IMR-90 (cell line): ENCODE results near the gene EVI2A. TPM values are rescaled to one million over a fixed set of nuclear protein-coding genes. Genes with fewer than 3 reads are reported as not detected.

ENCODE experiments used
- ATAC-seq: fragments of 200-7000 bp; cut with Tn5 transposase; 2 replicates; pipeline ENCODE4 v1.9.1; 2020; ENCODE audit warnings: low read depth, mild to moderate bottlenecking, moderate library complexity
- BruUV-seq: library from RNA; stranded (reverse); fragments of 400-500 nt; replicated peaks from 2 replicates; lab custom pipeline; 2021; lab: Mats Ljungman, UMichigan
- CTCF ChIA-PET: fragments of 300-600 bp; formaldehyde crosslinking; extraction: SDS; loops from one replicate; lab custom pipeline; 2021; ENCODE audit warnings: antibody characterized with exemption; lab: Yijun Ruan, JAX
- POLR2A ChIA-PET: fragments of 300-600 bp; sonication (Branson Sonifier 250); formaldehyde crosslinking; loops from one replicate; lab custom pipeline; 2022; ENCODE audit warnings: antibody characterized with exemption; ENCODE audit not compliant: unreplicated experiment; lab: Charles Lee
- DNase-seq: peaks from one replicate; pipeline ENCODE4 v3.0.0; 2013
- H2AFZ ChIP-seq: replicated peaks from 2 replicates; pipeline ENCODE3; 2013; ENCODE audit warnings: low read length, mild to moderate bottlenecking; ENCODE audit not compliant: poor library complexity
- H2AK5ac ChIP-seq: 2 replicates; pipeline ENCODE4 v1.6.1; 2013; ENCODE audit warnings: low read depth, low read length, inconsistent platforms
- H2AK9ac ChIP-seq: replicated peaks from 2 replicates; pipeline ENCODE3; 2013; ENCODE audit warnings: mild to moderate bottlenecking, low read depth, low read length, moderate library complexity; ENCODE audit not compliant: poor library complexity
- H2BK120ac ChIP-seq: 2 replicates; pipeline ENCODE4 v1.6.1; 2013; ENCODE audit warnings: low read depth, low read length, inconsistent platforms
- H2BK15ac ChIP-seq: 3 replicates; pipeline ENCODE4 v1.6.1; 2013; ENCODE audit warnings: low read depth, low read length, inconsistent platforms
- H2BK20ac ChIP-seq: 2 replicates; pipeline ENCODE4 v1.6.1; 2013; ENCODE audit warnings: low read depth, mild to moderate bottlenecking, inconsistent platforms, low read length, moderate library complexity
- H2BK5ac ChIP-seq: 2 replicates; pipeline ENCODE4 v1.6.1; 2013; ENCODE audit warnings: mild to moderate bottlenecking, low read depth, low read length, inconsistent platforms; ENCODE audit not compliant: poor library complexity, severe bottlenecking
- H3K14ac ChIP-seq: replicated peaks from 2 replicates; pipeline ENCODE4 v1.6.1; 2013; ENCODE audit warnings: low read depth, low read length, inconsistent platforms
- H3K18ac ChIP-seq: 2 replicates; pipeline ENCODE4 v1.6.1; 2013; ENCODE audit warnings: low read depth, low read length, control low read depth
- H3K23ac ChIP-seq: 2 replicates; pipeline ENCODE4 v1.6.1; 2013; ENCODE audit warnings: low read depth, low read length, inconsistent platforms
- H3K27ac ChIP-seq: 2 replicates; pipeline ENCODE4 v1.5.1; 2013; ENCODE audit warnings: mild to moderate bottlenecking, control low read depth, low read length; ENCODE audit not compliant: insufficient read depth
- H3K27me3 ChIP-seq: 2 replicates; pipeline ENCODE4 v1.6.1; 2013; ENCODE audit warnings: low read length; ENCODE audit not compliant: control insufficient read depth, insufficient read depth
- H3K36me3 ChIP-seq: 2 replicates; pipeline ENCODE4 v1.6.1; 2013; ENCODE audit warnings: low read length, mixed read lengths; ENCODE audit not compliant: control insufficient read depth, insufficient read depth
- H3K4ac ChIP-seq: 2 replicates; pipeline ENCODE4 v1.6.1; 2013; ENCODE audit warnings: low read depth, low read length, inconsistent platforms
- H3K4me1 ChIP-seq: 2 replicates; pipeline ENCODE4 v1.6.1; 2013; ENCODE audit warnings: low read length, mixed read lengths; ENCODE audit not compliant: control insufficient read depth, insufficient read depth
- H3K4me2 ChIP-seq: 2 replicates; pipeline ENCODE4 v1.6.1; 2013; ENCODE audit warnings: low read depth, mild to moderate bottlenecking, control low read depth, low read length, moderate library complexity
- H3K4me3 ChIP-seq: 2 replicates; pipeline ENCODE4 v1.5.1; 2013; ENCODE audit warnings: low read depth, mild to moderate bottlenecking, control low read depth, low read length, moderate library complexity; ENCODE audit not compliant: insufficient read depth
- H3K56ac ChIP-seq: 2 replicates; pipeline ENCODE4 v1.6.1; 2013; ENCODE audit warnings: low read length, inconsistent platforms; ENCODE audit not compliant: insufficient read depth; ENCODE audit errors: extremely low read depth
- H3K79me1 ChIP-seq, 2 experiments: 2 replicates each; pipeline ENCODE4 v1.6.1; 2013; ENCODE audit warnings: low read length in 2 of 2, inconsistent platforms in 1 of 2, low read depth in 1 of 2
- H3K9ac ChIP-seq: 2 replicates; pipeline ENCODE4 v1.6.1; 2013; ENCODE audit warnings: low read depth, low read length, control low read depth
- H3K9me1 ChIP-seq: 2 replicates; pipeline ENCODE4 v1.6.1; 2013; ENCODE audit warnings: low read length, inconsistent platforms; ENCODE audit not compliant: insufficient read depth
- H3K9me3 ChIP-seq: 2 replicates; pipeline ENCODE4 v1.6.1; 2013; ENCODE audit warnings: low read length; ENCODE audit not compliant: control insufficient read depth, insufficient read depth
- H4K20me1 ChIP-seq: 2 replicates; pipeline ENCODE4 v1.6.1; 2013; ENCODE audit warnings: low read length, inconsistent platforms; ENCODE audit not compliant: insufficient read depth
- H4K5ac ChIP-seq: 2 replicates; pipeline ENCODE4 v1.6.1; 2013; ENCODE audit warnings: mild to moderate bottlenecking, low read depth, low read length, control low read depth
- H4K8ac ChIP-seq, 2 experiments: 2 replicates each; pipeline ENCODE4 v1.6.1; 2013; ENCODE audit warnings: low read depth in 2 of 2, low read length in 2 of 2, control low read depth in 1 of 2, inconsistent platforms in 1 of 2
- H4K91ac ChIP-seq: 2 replicates; pipeline ENCODE4 v1.6.1; 2013; ENCODE audit warnings: low read depth, low read length, inconsistent platforms; ENCODE audit not compliant: insufficient read depth
- BHLHE40 ChIP-seq: fragments of 150-350 bp; IDR thresholded peaks from 2 replicates; pipeline ENCODE4 v1.6.1; 2016; ENCODE audit warnings: mild to moderate bottlenecking, low read depth, low read length
- CEBPB ChIP-seq: IDR thresholded peaks from 2 replicates; pipeline ENCODE4 v1.6.1; 2012; ENCODE audit warnings: low read depth, low read length, improper control_type of control experiment
- CHD1 ChIP-seq: IDR thresholded peaks from 2 replicates; pipeline ENCODE4 v1.6.1; 2012; ENCODE audit warnings: low read depth, low read length, improper control_type of control experiment
- FOS ChIP-seq: fragments of 150-350 bp; IDR thresholded peaks from 2 replicates; pipeline ENCODE4 v1.6.1; 2016; ENCODE audit warnings: low read depth, low read length
- MAFK ChIP-seq: IDR thresholded peaks from 2 replicates; pipeline ENCODE4 v1.6.1; 2012; ENCODE audit warnings: low read depth, low read length, improper control_type of control experiment
- MAZ ChIP-seq: IDR thresholded peaks from 2 replicates; pipeline ENCODE4 v1.6.1; 2012; ENCODE audit warnings: low read depth, mild to moderate bottlenecking, low read length, improper control_type of control experiment, moderate library complexity, borderline replicate concordance
- MXI1 ChIP-seq: IDR thresholded peaks from 2 replicates; pipeline ENCODE4 v1.6.1; 2012; ENCODE audit warnings: low read depth, mild to moderate bottlenecking, low read length, moderate library complexity, borderline replicate concordance
- NFE2L2 ChIP-seq: fragments of 150-350 bp; IDR thresholded peaks from 2 replicates; pipeline ENCODE4 v1.6.1; 2016; ENCODE audit warnings: low read depth, mild to moderate bottlenecking, low read length
- POLR2A ChIP-seq: IDR thresholded peaks from 2 replicates; pipeline ENCODE4 v1.6.1; 2012; ENCODE audit warnings: mild to moderate bottlenecking, low read depth, low read length
- RAD21 ChIP-seq: IDR thresholded peaks from 2 replicates; pipeline ENCODE4 v1.6.1; 2012; ENCODE audit warnings: low read length, improper control_type of control experiment
- RCOR1 ChIP-seq: IDR thresholded peaks from 2 replicates; pipeline ENCODE4 v1.6.1; 2012; ENCODE audit warnings: mild to moderate bottlenecking, low read length, improper control_type of control experiment; ENCODE audit not compliant: insufficient replicate concordance
- RFX5 ChIP-seq: IDR thresholded peaks from 2 replicates; pipeline ENCODE4 v1.8.0; 2012; ENCODE audit warnings: low read depth, mild to moderate bottlenecking, low read length, moderate library complexity
- SMC3 ChIP-seq: fragments of 150-350 bp; IDR thresholded peaks from 2 replicates; pipeline ENCODE4 v1.6.1; 2016; ENCODE audit warnings: low read depth, mild to moderate bottlenecking, antibody characterized with exemption, low read length, moderate library complexity
- WGBS, 2 experiments: methylation state at CpG; one replicate each; pipeline versions ENCODE4 v1.1.5 to v1.1.7; 2013; ENCODE audit warnings: missing lambda C conversion rate in 2 of 2; ENCODE audit not compliant: insufficient read length in 1 of 2; ENCODE audit errors: extremely low coverage in 2 of 2; 5-methylcytosine and 5-hydroxymethylcytosine counted together
- dilution Hi-C: fragments of 300-500 bp; cut with HindIII; formaldehyde crosslinking; loops from one replicate; pipeline ENCODE4 v1.14.3; 2018; ENCODE audit warnings: low sequenced_read_pairs; ENCODE audit not compliant: unreplicated experiment
- in situ Hi-C: fragments of 300-500 bp; cut with MboI; formaldehyde crosslinking; loops from 3 replicates; pipeline ENCODE4 v1.14.3; 2019; ENCODE audit warnings: low sequenced_read_pairs, inconsistent platforms, mixed read lengths
- intact Hi-C: fragments of 100-400 bp; cut with micrococcal nuclease; formaldehyde crosslinking; loops from 2 replicates; pipeline ENCODE4 v1.10.0; 2022
- polyA plus RNA-seq, 3 experiments: library from polyadenylated mRNA; depleted of rRNA; stranded (reverse); fragments of >200 nt; gene quantifications; 2 replicates each; pipeline ENCODE4 v1.2.3, GENCODE V29; 2012; ENCODE audit warnings: low replicate concordance in 1 of 3
- total RNA-seq: library from RNA; depleted of rRNA; stranded (reverse); fragments of >200 nt; gene quantifications from 2 replicates; pipeline ENCODE4 v1.2.3, GENCODE V29; 2012
- TF ChIP-seq, protein P1 (sequence below): fragments of 150-350 bp; IDR thresholded peaks from 2 replicates; pipeline ENCODE4 v1.6.1; 2017; ENCODE audit warnings: mild to moderate bottlenecking, antibody characterized with exemption, low read length, low read depth
- TF ChIP-seq, protein P2 (sequence below): fragments of 150-350 bp; IDR thresholded peaks from 2 replicates; pipeline ENCODE4 v1.6.1; 2016; ENCODE audit warnings: low read depth, mild to moderate bottlenecking, low read length, moderate library complexity, borderline replicate concordance
- TF ChIP-seq, protein P3 (sequence below): conservative IDR thresholded peaks from 2 replicates; pipeline ENCODE4 v1.5.1; 2012; ENCODE audit warnings: mild to moderate bottlenecking, low read depth, low read length, improper control_type of control experiment

The EVI2A gene
- total and polyA plus RNA-seq, 2 of the 4 experiments (the other 2 are of a cell fraction), result 0.50 to 0.90 TPM

DNA sequence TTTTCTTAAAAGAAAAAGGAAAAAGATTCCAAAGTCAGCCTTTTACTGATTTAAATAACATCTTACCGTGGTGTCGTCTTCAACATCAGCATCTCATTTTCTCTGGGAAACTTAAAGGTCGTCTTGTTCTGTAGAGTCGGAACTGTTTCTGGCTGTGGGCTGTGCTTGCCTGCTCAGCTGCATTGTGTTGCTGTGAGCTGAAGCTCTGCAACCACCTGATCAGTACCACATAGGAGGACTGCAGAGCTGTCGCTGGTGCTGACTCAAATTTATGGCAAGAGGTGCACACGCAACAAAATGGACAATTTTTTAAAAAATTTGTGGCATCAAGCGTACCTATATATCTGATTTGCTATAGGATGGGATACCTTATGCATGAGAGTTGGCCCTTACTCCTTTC lies 24.3 kb downstream of the EVI2A start, which contains the start of gene OMG:
TSS of gene OMG (minus strand) at position 150 of the 400 bp plus-strand sequence. CDS start 908 bp downstream, outside the sequence.
- H3K14ac ChIP-seq, result no peak within 1 kb of the TSS
- H3K79me1 ChIP-seq, result peaks cover 9 to 30% of the 10 kb centered on the region in 2 experiments
- no peak within 1 kb of the TSS for H2BK5ac ChIP-seq
- in situ Hi-C loops, result no loop called here
- no peak for DNase-seq
- TF ChIP-seq SMC3 (no peak), MAZ (no peak), CHD1 (no peak), BHLHE40 (no peak), RAD21 (no peak), POLR2A (no peak), MAFK (no peak), MXI1 (no peak), NFE2L2 (no peak), RFX5 (no peak), CEBPB (no peak), RCOR1 (no peak), FOS (no peak)
- TF ChIP-seq, protein P1, sequence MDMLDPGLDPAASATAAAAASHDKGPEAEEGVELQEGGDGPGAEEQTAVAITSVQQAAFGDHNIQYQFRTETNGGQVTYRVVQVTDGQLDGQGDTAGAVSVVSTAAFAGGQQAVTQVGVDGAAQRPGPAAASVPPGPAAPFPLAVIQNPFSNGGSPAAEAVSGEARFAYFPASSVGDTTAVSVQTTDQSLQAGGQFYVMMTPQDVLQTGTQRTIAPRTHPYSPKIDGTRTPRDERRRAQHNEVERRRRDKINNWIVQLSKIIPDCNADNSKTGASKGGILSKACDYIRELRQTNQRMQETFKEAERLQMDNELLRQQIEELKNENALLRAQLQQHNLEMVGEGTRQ, result no peak
- TF ChIP-seq, protein P2, sequence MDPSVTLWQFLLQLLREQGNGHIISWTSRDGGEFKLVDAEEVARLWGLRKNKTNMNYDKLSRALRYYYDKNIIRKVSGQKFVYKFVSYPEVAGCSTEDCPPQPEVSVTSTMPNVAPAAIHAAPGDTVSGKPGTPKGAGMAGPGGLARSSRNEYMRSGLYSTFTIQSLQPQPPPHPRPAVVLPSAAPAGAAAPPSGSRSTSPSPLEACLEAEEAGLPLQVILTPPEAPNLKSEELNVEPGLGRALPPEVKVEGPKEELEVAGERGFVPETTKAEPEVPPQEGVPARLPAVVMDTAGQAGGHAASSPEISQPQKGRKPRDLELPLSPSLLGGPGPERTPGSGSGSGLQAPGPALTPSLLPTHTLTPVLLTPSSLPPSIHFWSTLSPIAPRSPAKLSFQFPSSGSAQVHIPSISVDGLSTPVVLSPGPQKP, result no peak
- TF ChIP-seq, protein P3, sequence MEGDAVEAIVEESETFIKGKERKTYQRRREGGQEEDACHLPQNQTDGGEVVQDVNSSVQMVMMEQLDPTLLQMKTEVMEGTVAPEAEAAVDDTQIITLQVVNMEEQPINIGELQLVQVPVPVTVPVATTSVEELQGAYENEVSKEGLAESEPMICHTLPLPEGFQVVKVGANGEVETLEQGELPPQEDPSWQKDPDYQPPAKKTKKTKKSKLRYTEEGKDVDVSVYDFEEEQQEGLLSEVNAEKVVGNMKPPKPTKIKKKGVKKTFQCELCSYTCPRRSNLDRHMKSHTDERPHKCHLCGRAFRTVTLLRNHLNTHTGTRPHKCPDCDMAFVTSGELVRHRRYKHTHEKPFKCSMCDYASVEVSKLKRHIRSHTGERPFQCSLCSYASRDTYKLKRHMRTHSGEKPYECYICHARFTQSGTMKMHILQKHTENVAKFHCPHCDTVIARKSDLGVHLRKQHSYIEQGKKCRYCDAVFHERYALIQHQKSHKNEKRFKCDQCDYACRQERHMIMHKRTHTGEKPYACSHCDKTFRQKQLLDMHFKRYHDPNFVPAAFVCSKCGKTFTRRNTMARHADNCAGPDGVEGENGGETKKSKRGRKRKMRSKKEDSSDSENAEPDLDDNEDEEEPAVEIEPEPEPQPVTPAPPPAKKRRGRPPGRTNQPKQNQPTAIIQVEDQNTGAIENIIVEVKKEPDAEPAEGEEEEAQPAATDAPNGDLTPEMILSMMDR, result no peak
- H4K20me1 ChIP-seq, result no peaks in the 10 kb centered on the region; the same call in 1 of the 2 replicates
- 92% methylated on average over 2 of the region's 7 CpGs; no CpG with 5 or more reads in 1 of the 2 experiments for whole genome bisulfite sequencing, 2 experiments
- no peaks in the 10 kb centered on the region for H3K27me3 ChIP-seq
- ChIA-PET POLR2A (no interaction called here), CTCF (no interaction called here)
- no peaks in the 10 kb centered on the region for H3K9me3 ChIP-seq
- no peak within 1 kb of the TSS for H3K23ac ChIP-seq
- no peaks in the 10 kb centered on the region; the same call in 1 of the 2 replicates for H3K9me1 ChIP-seq
- no peak within 1 kb of the TSS for H2BK20ac ChIP-seq
- no peak within 1 kb of the TSS for H3K4me3 ChIP-seq
- no TSS peak for BruUV-seq
- H4K91ac ChIP-seq, result no peak within 1 kb of the TSS
- H2BK120ac ChIP-seq, result no peak within 1 kb of the TSS
- H3K4me2 ChIP-seq, result no peak within 1 kb of the TSS
- intact Hi-C loops, result no loop called here
- no peak within 1 kb of the TSS for H4K8ac ChIP-seq
- no peak within 1 kb of the TSS for H2BK15ac ChIP-seq
- H2AK9ac ChIP-seq, result no peak within 1 kb of the TSS
- ATAC-seq, result no peak
- H3K4me1 ChIP-seq, result no peaks in the 10 kb centered on the region
- dilution Hi-C loops, result no loop called here
- H3K9ac ChIP-seq, result no peak within 1 kb of the TSS
- H4K5ac ChIP-seq, result no peak within 1 kb of the TSS
- H3K36me3 ChIP-seq, result no peaks in the 10 kb centered on the region; the same call in 1 of the 2 replicates
- no peak within 1 kb of the TSS for H2AK5ac ChIP-seq
- no peak within 1 kb of the TSS for H3K4ac ChIP-seq
- H3K18ac ChIP-seq, result no peak within 1 kb of the TSS
- no peak within 1 kb of the TSS for H3K56ac ChIP-seq
- H2AFZ ChIP-seq, result no peak within 1 kb of the TSS
- no peak within 1 kb of the TSS for H3K27ac ChIP-seq
